ENCODE results near the gene CYP4F22. TPM values are rescaled to one million over a fixed set of nuclear protein-coding genes. Genes with fewer than 3 reads are reported as not detected.

CYP4F22 gene
- polyA plus RNA-seq, 3 donors = 0.08 to 1.1 (median 0.33) TPM

GRCh38 chr19:15564534-15565168 lies 56.3 kb downstream of the CYP4F22 start:
- H3K27me3 Mint-ChIP-seq (ENCODE audit: low read depth in 3 of 3) = peaks cover 18 to 22% (median 21%) of the 10 kb centered on the region in 3 donors
- H3K36me3 Mint-ChIP-seq = no peaks in the 10 kb centered on the region
- H3K9me3 ChIP-seq (replicated peaks in 1 of 2; ENCODE audit: control insufficient read depth in 1 of 2, insufficient read depth in 1 of 2, low read length in 2 of 2) = no peaks in the 10 kb centered on the region
- H3K79me2 ChIP-seq (ENCODE audit: insufficient read depth, low read length) = no peaks in the 10 kb centered on the region
- peaks cover 0 to 2% (median 0%) of the 10 kb centered on the region in 7 donors for H3K9me3 Mint-ChIP-seq
- H3K4me3 Mint-ChIP-seq = no peak overlapping the region
- intact Hi-C loops (cut with micrococcal nuclease) = no loop called here
- peaks cover 0 to 5% of the 10 kb centered on the region in 2 donors for H3K4me1 ChIP-seq (ENCODE audit: control insufficient read depth in 1 of 2, insufficient read depth in 2 of 2, low read length in 2 of 2)
- peaks cover 6% of the 10 kb centered on the region for H3K4me1 Mint-ChIP-seq
- no peak overlapping the region for H3K27ac ChIP-seq (ENCODE audit: low read depth in 1 of 2, low read length in 2 of 2)
- no peaks in the 10 kb centered on the region for H3K36me3 ChIP-seq (replicated peaks in 1 of 2; ENCODE audit: control insufficient read depth in 1 of 2, insufficient read depth in 2 of 2, low read length in 2 of 2)
- H4K20me1 ChIP-seq (ENCODE audit: insufficient read depth, low read length) = no peaks in the 10 kb centered on the region
- no peak overlapping the region for H3K4me3 ChIP-seq (replicated peaks in 1 of 3; ENCODE audit: low read depth in 2 of 3, low read length in 3 of 3)
- no peak overlapping the region for H2AFZ ChIP-seq (ENCODE audit: insufficient read depth, low read depth, low read length, poor library complexity, severe bottlenecking)
- no peak overlapping the region for H3K4me2 ChIP-seq (replicated peaks; ENCODE audit: extremely low read depth, low read length, poor library complexity, severe bottlenecking)
- DNase-seq = no peak
- 96% methylated on average over 5 of the region's 7 CpGs for WGBS (ENCODE audit: insufficient coverage)
- no peak for TF ChIP-seq CTCF (IDR thresholded peaks at IDR 0.05)
- no peak overlapping the region for H3K27ac Mint-ChIP-seq
- H3K27me3 ChIP-seq (ENCODE audit: control insufficient read depth in 2 of 2, insufficient read depth in 2 of 2, low read length in 2 of 2) = no peaks in the 10 kb centered on the region
- no peak overlapping the region for H3K9ac ChIP-seq (ENCODE audit: insufficient read depth, low read length, poor library complexity, severe bottlenecking)

- H3K27me3 Mint-ChIP-seq (ENCODE audit: low read depth in 3 of 3) = peaks cover 14 to 18% (median 14%) of the 10 kb centered on the region in 3 donors
- H3K36me3 Mint-ChIP-seq = no peaks in the 10 kb centered on the region
- Histone ChIP-seq H3K79me2 (ENCODE audit: insufficient read depth, low read length) (no peaks in the 10 kb centered on the region), H3K9me3 (replicated peaks in 1 of 2; ENCODE audit: control insufficient read depth in 1 of 2, insufficient read depth in 1 of 2, low read length in 2 of 2) (no peaks in the 10 kb centered on the region), H3K36me3 (replicated peaks in 1 of 2; ENCODE audit: control insufficient read depth in 1 of 2, insufficient read depth in 2 of 2, low read length in 2 of 2) (no peaks in the 10 kb centered on the region), H3K4me1 (ENCODE audit: control insufficient read depth in 1 of 2, insufficient read depth in 2 of 2, low read length in 2 of 2) (no peaks in the 10 kb centered on the region), H2AFZ (ENCODE audit: insufficient read depth, low read depth, low read length, poor library complexity, severe bottlenecking) (no peak overlapping the region), H4K20me1 (ENCODE audit: insufficient read depth, low read length) (no peaks in the 10 kb centered on the region), H3K4me3 (replicated peaks in 1 of 3; ENCODE audit: low read depth in 2 of 3, low read length in 3 of 3) (no peak overlapping the region), H3K27ac (ENCODE audit: low read depth in 1 of 2, low read length in 2 of 2) (no peak overlapping the region), H3K4me2 (replicated peaks; ENCODE audit: extremely low read depth, low read length, poor library complexity, severe bottlenecking) (no peak overlapping the region), H3K9ac (ENCODE audit: insufficient read depth, low read length, poor library complexity, severe bottlenecking) (no peak overlapping the region), H3K27me3 (ENCODE audit: control insufficient read depth in 2 of 2, insufficient read depth in 2 of 2, low read length in 2 of 2) (no peaks in the 10 kb centered on the region)
- H3K9me3 Mint-ChIP-seq = no peaks in the 10 kb centered on the region
- TF ChIP-seq CTCF (IDR thresholded peaks at IDR 0.05) = no peak
- no peak overlapping the region for H3K4me3 Mint-ChIP-seq
- intact Hi-C loops (cut with micrococcal nuclease) = no loop called here
- WGBS (ENCODE audit: insufficient coverage) = 95% methylated on average over 3 of the region's 3 CpGs
- H3K4me1 Mint-ChIP-seq = no peaks in the 10 kb centered on the region
- H3K27ac Mint-ChIP-seq = no peak overlapping the region
- DNase-seq = no peak
Measured at GRCh38 chr19:15570420-15570819, 62.1 kb downstream of the CYP4F22 start.

Measured in CD14-positive monocyte (primary cell).